GM23248 (cell line): ENCODE results near the gene ITIH3.

Experiments
- EZH2 ChIP-seq: fragments of 200-600 bp; sonication (generic); IDR thresholded peaks from 2 replicates; pipeline ENCODE4 v1.6.1; 2018; ENCODE audit warnings: antibody characterized with exemption, mild to moderate bottlenecking; ENCODE audit not compliant: insufficient read depth, poor library complexity, severe bottlenecking
- EZH2phosphoT487 ChIP-seq: fragments of 200-600 bp; sonication (generic); IDR thresholded peaks from 2 replicates; pipeline ENCODE4 v1.6.1; 2018; ENCODE audit warnings: antibody characterized with exemption, moderate library complexity, mild to moderate bottlenecking, low read depth; ENCODE audit not compliant: insufficient read depth

DNA sequence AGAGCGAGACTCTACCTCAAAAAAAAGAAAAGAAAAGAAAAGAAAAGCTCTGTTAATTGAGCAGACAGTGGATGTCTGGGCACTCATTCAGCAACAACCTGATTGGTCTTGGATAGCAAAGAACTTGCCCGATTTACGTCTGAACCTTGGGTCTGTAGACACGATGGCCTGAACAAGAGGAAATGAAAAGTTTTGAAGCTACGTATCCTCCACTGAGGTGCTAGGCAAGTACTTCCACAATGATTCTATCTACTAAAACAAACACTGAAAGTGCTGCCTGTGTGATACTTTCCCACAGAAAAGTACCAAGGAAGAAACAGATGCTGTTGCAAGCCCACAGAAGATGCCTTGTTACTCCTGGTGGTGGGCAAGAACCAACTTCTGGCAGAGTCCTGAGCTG, 62.1 kb downstream of the ITIH3 start:
- TF ChIP-seq EZH2 (no peak), EZH2phosphoT487 (no peak)
